SK-N-DZ (cell line): Measurements from ENCODE around the gene SCAMP2.
"Not testable (repeated sequence)": the region's sequence is repeated elsewhere in the genome, so short reads cannot be mapped to it uniquely, and the experiment has no call there.

ENCODE experiments used
- DNase-seq: peaks from one replicate; pipeline ENCODE4 v3.0.0-alpha.2; 2015; ENCODE audit warnings: low spot score

Gene SCAMP2

GRCh38 chr15:74891469-74891868, 18.3 kb upstream of the SCAMP2 start:
- DNase-seq: no peak

DNA sequence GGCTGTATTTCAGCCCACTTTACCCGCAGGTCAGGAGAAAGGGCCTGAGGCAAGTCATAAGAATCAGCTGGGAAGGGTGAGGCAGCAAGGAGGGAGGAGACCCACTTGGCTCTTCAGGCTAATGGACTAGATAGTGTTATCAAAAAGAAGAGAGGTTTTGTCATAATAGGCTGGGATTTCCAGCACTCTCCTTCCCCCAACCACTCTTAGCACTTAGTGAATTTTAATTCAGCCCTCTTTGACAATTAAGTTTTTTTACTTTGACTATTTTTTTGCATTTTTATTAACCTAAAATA, 17.4 kb upstream of the SCAMP2 start:
- DNase-seq: no peak

- peak; percentile 84 for DNase-seq
Observed at GRCh38 chr15:74889883-74890664, 16.9 kb upstream of the SCAMP2 start, which contains the start of gene MPI. TSS of gene MPI (plus strand) at chr15:74890042. CDS start at chr15:74890074, 32 bp downstream.

- peak; percentile 64 for DNase-seq
Observed at GRCh38 chr15:74889390-74889882, 16.3 kb upstream of the SCAMP2 start.

- no peak for DNase-seq
Observed at GRCh38 chr15:74888716-74889115, 15.6 kb upstream of the SCAMP2 start.

DNA sequence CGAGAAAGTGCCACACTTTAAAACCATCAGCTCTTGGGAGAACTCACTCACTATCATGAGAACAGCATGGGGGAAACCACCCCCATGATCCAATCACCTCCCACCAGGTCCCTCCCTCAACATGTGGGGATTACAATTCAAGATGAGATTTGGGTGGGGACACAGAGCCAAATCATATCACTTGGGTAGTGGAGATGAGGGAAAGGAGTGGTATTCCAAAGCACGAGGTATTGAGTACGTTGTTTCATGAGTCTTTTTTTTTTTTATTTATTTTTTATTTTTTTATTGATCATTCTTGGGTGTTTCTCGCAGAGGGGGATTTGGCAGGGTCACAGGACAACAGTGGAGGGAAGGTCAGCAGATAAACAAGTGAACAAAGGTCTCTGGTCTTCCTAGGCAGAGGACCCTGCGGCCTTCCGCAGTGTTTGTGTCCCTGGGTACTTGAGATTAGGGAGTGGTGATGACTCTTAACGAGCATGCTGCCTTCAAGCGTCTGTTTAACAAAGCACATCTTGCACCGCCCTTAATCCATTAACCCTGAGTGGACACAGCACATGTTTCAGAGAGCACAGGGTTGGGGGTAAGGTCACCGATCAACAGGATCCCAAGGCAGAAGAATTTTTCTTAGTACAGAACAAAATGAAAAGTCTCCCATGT, 14.5 kb upstream of the SCAMP2 start:
- DNase-seq: not testable (repeated sequence)

DNA sequence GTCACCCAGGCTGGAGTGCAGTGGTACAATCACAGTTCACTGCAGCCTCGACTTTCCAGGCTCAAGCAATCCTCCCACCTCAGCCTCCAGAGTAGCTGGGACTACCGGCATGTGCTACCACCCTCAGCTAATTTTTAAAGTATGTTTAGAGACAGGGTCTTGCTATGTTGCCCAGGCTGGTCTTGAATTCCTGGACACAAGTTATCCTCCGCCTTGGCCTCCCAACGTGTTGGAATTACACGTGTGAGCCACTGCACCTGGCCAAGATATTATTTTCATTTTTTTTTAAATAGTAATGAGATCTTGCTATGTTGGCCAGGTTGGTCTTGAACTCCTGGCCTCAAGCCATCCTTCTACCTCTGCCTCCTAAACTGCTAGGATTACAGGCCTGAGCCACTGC, 12.3 kb upstream of the SCAMP2 start:
- no peak for DNase-seq

GRCh38 chr15:74884428-74885223, 11.5 kb upstream of the SCAMP2 start:
- no peak for DNase-seq

DNA sequence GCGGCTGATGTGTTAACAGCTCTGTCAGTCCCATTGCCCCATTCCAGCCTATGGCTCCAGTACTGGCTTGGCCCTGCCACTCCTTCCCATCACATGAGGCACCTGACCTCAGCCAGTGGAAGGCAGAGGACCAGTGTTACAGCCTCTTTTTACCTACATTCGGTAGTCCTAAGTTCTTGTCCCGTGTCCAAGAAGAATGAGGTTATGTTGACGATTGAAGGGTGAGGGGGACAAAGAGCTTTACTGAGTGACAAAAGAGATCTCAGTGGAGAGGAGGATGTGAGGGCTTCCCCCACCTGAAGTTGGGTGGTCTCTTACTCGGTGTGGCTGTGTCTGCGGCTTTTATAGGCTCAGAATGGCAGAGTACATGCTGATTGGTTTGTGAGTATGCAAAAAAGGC, 9.4 kb upstream of the SCAMP2 start:
- DNase-seq: no peak

DNA sequence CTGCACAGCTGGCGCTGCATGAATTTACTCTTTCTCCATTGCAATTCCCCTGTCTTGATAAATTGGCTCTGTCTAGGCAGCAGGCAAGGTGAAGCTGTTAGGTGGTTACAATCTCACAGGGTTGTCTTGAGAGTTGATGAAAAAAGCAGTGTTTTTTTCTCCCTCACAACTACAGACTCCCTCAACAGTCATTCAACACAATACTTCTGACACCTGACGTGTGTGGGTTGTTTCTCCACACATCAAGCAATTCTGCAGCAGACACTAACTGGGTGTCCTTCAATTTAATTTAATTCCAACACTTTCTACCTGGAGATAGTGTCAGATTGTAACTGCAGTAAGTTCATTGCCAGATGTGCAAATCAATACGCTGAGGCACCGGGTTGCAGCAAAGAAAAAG, 5.1 kb upstream of the SCAMP2 start:
- DNase-seq: no peak

DNA sequence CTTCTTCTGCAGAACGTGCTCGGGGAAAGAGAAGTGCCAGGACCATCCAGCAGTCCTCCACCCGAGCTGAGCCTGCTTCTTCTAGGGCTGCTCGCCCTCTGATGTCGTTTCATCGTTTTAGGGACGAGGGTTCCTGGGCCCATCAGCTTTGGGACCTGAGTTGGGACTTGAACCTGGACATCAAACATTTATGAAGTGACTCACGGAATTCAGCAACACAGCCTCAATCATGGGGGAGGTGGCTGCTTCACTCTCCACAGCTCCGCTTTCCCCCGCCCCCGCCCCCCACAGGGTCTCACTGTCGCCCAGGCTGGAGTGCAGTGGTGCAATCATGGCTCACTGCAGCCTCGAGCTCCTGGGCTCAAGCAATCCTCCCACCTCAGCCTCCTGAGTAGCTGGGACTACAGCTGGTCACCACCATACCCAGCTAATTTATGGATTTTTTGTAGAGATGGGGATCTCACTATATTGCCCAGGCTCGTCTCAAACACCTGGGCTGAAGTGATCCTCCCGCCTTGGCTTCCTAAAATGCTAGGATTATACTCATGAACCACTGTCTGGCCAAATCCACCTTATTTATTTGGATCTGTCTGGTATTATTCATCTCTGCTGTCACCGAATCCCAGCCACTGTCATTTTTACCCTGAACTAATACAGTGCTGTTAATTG, 725 bp upstream of the SCAMP2 start:
- peak; percentile 41 for DNase-seq

DNA sequence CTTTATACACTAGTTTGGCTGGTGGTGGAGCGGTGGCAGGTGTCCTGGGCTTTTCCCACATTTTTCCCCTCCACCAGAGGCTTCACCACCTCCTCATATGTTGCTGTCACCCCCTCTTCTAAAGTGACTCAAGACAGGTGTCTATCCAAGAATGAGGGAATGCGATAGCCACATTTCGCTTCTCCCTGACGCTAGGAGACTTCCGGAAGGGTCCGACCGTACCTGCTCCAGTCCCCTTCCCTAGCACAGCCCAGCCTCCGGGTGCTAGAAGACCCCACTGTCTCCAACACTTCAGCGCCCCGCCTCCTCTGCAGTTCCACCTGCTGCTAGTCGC, 496 bp downstream of the SCAMP2 start:
- DNase-seq: no peak

- no peak for DNase-seq
Observed at GRCh38 chr15:74870436-74871215, 2.5 kb downstream of the SCAMP2 start.

GRCh38 chr15:74869726-74870407, 3.3 kb downstream of the SCAMP2 start:
- DNase-seq: no peak

DNA sequence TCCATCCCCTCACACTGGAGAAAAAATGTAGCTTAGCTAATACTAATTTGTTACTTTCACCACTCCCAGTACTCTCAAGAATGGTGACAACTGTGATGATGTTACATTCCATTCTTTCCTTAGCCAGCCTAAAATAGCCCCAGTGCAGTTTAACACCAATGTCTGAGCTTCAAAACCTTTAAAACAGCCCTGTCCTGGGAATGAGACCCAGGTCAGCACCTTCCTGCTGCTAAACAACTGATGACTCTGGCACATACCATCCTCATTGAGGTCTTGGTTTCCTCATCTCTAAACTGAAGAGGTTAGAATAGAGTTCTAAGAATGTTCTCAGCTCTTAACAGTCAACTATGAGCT, 3.8 kb downstream of the SCAMP2 start:
- DNase-seq: no peak

GRCh38 chr15:74868059-74868458, 5.1 kb downstream of the SCAMP2 start:
- DNase-seq: no peak

DNA sequence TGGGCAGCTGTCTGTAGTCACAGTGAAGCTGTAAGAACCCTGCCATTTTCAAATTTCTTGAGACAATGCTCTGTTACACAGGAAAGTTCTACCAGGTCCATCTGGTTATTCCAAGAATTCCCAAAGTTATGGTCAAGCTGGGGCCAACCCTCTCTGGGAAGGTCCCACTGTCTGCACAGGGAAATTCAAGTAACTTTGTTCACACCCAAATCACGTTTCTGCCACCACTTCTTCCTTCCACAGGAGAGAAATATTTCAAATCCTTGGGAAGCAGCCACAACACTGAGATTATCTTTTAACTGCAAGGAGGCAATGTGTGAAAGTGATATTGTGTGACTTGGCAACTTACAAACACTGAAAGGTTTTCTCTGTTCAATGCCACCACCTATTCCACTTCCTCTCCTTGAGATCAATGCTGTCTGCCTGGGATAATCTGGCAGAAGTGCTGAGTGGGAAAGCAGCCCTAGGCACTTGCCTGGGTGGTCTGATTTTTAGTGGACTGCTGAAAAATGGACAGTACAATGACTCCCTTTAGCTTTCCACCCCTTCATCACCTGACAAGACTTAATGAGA, 5.6 kb downstream of the SCAMP2 start:
- DNase-seq: no peak

GRCh38 chr15:74866090-74866489, 7.1 kb downstream of the SCAMP2 start:
- DNase-seq: no peak

DNA sequence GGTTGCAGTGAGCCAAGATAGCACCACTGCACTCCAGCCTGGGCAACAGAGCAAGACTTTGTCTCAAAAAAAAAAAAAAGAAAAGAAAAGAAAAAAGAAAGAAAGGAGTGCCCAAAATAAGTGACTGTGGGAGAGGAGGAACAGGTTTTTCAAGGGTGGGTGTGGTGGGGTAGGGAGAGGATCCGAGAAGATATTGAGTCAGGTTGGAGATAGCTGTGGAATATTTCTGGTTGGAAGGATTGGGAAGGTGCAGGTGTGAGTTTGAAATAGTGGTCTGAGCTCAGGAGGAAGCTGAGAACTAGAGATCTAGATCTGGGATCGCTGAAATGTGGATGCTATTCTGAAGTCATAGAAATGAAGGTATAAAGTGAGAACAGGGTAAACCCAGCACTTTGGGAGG, 7.8 kb downstream of the SCAMP2 start:
- DNase-seq: no peak

DNA sequence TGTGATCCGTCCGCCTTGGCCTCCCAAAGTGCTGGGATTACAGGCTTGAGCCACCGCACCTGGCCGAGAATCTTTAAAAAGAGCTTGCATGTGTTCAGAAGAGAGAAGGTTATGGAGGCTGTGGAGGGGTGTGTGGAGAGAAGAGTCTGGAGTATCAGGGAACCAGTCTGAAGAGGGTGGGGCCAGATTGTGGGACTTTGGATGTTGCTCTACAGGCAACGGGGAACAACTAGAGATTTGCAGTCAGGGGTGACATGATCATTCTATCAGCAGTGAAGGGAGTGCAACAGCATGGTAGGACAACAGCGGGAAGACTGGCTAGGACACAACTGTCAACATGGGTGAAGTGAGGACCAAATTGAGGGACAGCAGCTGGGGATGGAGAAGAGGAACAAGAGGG, 8.9 kb downstream of the SCAMP2 start:
- DNase-seq: no peak
